Smooth muscle cell of the umbilical artery (primary cell): ENCODE data around the gene ALPK1. TPM values are rescaled to one million over a fixed set of nuclear protein-coding genes. Genes with fewer than 3 reads are reported as not detected.

Source experiments
- total RNA-seq: library from RNA; depleted of rRNA; stranded (reverse); fragments of >200 nt; gene quantifications from 2 replicates; pipeline ENCODE4 v1.2.3, GENCODE V29; 2014

The ALPK1 gene
- total RNA-seq = 14.6 and 19.3 TPM in 2 replicates

GRCh38 chr4:112296949-112297880, at the start of gene ALPK1:
Gene ALPK1 (plus strand): TSS chr4:112297369.

Other genes starting within 250 kb of the ALPK1 start
- gene FAM241A, start 151.9 kb upstream of the ALPK1 start, total RNA-seq = 0.59 and 0.65 TPM in 2 replicates
- gene AP1AR, start 65.6 kb upstream of the ALPK1 start, total RNA-seq = 21.8 and 23.2 TPM in 2 replicates
- 5.5 and 8.3 TPM in 2 replicates for gene TIFA, start 11.5 kb upstream of the ALPK1 start, total RNA-seq
- not detected in 2 replicates for gene NEUROG2, start 218.8 kb downstream of the ALPK1 start, total RNA-seq